ENCODE results near the gene MAGI2.
A peak's percentile ranks its signal among the peaks of the same experiment; 100 is the strongest.

MAGI2 gene

GRCh38 chr7:78783179-78783962, 670.1 kb downstream of the MAGI2 start:
- H3K4me3 ChIP-seq (ENCODE audit: low read depth, low read length) = no peak overlapping the region
- no peak for TF ChIP-seq CTCF (IDR thresholded peaks at IDR 0.05; ENCODE audit: low read depth, low read length)

GRCh38 chr7:78780560-78780959, 672.9 kb downstream of the MAGI2 start:
- no peak for TF ChIP-seq CTCF (IDR thresholded peaks at IDR 0.05; ENCODE audit: low read depth, low read length)
- H3K4me3 ChIP-seq (ENCODE audit: low read depth, low read length) = no peak overlapping the region

GRCh38 chr7:78779788-78780187, 673.7 kb downstream of the MAGI2 start:
- TF ChIP-seq CTCF (IDR thresholded peaks at IDR 0.05; ENCODE audit: low read depth, low read length) = no peak
- no peak overlapping the region for H3K4me3 ChIP-seq (ENCODE audit: low read depth, low read length)

- H3K4me3 ChIP-seq (ENCODE audit: low read depth, low read length) = no peak overlapping the region
- no peak for TF ChIP-seq CTCF (IDR thresholded peaks at IDR 0.05; ENCODE audit: low read depth, low read length)
Measured at GRCh38 chr7:78777829-78778228, 675.6 kb downstream of the MAGI2 start.

GRCh38 chr7:78770422-78771410, 682.8 kb downstream of the MAGI2 start:
- peak overlapping the region; percentile 48 for H3K4me3 ChIP-seq (ENCODE audit: low read depth, low read length)
- TF ChIP-seq CTCF (IDR thresholded peaks at IDR 0.05; ENCODE audit: low read depth, low read length) = no peak

GRCh38 chr7:78769481-78770101, 683.9 kb downstream of the MAGI2 start:
- H3K4me3 ChIP-seq (ENCODE audit: low read depth, low read length) = peak overlapping the region; percentile 42

More at GRCh38 chr7:78769481-78770101, 683.9 kb downstream of the MAGI2 start:
- no peak for TF ChIP-seq CTCF (IDR thresholded peaks at IDR 0.05; ENCODE audit: low read depth, low read length)
